A549 (cell line): ENCODE data around the gene RAMACL. TPM values are rescaled to one million over a fixed set of nuclear protein-coding genes. Genes with fewer than 3 reads are reported as not detected.
"Not testable (repeated sequence)": the region's sequence is repeated elsewhere in the genome, so short reads cannot be mapped to it uniquely, and the experiment has no call there.

Experiments used
- ATAC-seq, 2 experiments: fragments of 200-7000 bp in 1 of 2; fragments of >200 bp in 1 of 2; cut with Nextera tagmentation in 1 of 2; cut with Tn5 transposase in 1 of 2; 3 replicates each; pipeline versions ENCODE4 v1.8.0 to v1.9.1; 2018 to 2020; ENCODE audit warnings: mild to moderate bottlenecking in 1 of 2, moderate library complexity in 1 of 2
- CTCF ChIA-PET: fragments of 300-600 bp; sonication (Branson Sonifier 250); formaldehyde crosslinking; extraction: SDS; loops from one replicate; lab custom pipeline; 2021; ENCODE audit warnings: antibody characterized with exemption, inconsistent platforms; lab: Yijun Ruan, JAX
- POLR2A ChIA-PET: fragments of 350-600 bp; formaldehyde crosslinking; extraction: SDS; loops from one replicate; lab custom pipeline; 2021; ENCODE audit warnings: antibody characterized with exemption, inconsistent platforms; lab: Yijun Ruan, JAX
- DNase-seq, 2 experiments: peaks; one replicate each; pipeline versions ENCODE4 v3.0.0 to v3.0.0-alpha.2; 2011 to 2016; ENCODE audit warnings: low read depth in 1 of 2, low spot score in 1 of 2
- FAIRE-seq: peaks from 2 replicates; lab custom pipeline; 2011; peaks lifted over from hg19 to GRCh38; lab: Jason Lieb, UNC
- H3K27ac ChIP-seq, 2 experiments: fragments of >200 bp; sonication (Bioruptor Twin); formaldehyde crosslinking; 3 replicates each; pipeline ENCODE4 v1.5.1; 2016 to 2017
- H3K4me1 ChIP-seq: fragments of >200 bp; sonication (Bioruptor Twin); formaldehyde crosslinking; 3 replicates; pipeline ENCODE4 v1.6.1; 2016
- H3K4me2 ChIP-seq: fragments of >200 bp; sonication (Bioruptor Twin); formaldehyde crosslinking; 3 replicates; pipeline ENCODE4 v1.6.1; 2016
- H3K4me3 ChIP-seq: fragments of >200 bp; sonication (Bioruptor Twin); formaldehyde crosslinking; 3 replicates; pipeline ENCODE4 v1.5.1; 2016
- H3K9me3 ChIP-seq: fragments of >200 bp; sonication (Bioruptor Twin); formaldehyde crosslinking; 3 replicates; pipeline ENCODE4 v1.6.1; 2016
- ATOH8 ChIP-seq: fragments of 250-450 bp; sonication (Bioruptor Pico); IDR thresholded peaks from 2 replicates; pipeline ENCODE4 v1.5.0; 2020; ENCODE audit warnings: low read depth, mild to moderate bottlenecking, moderate library complexity
- CTCF ChIP-seq: fragments of >200 bp; sonication (Bioruptor Twin); formaldehyde crosslinking; IDR thresholded peaks from 3 replicates; pipeline ENCODE4 v1.5.1; 2016
- FOSL2 ChIP-seq, 2 experiments: fragments of 450-650 bp in 1 of 2; fragments of >200 bp in 1 of 2; sonication (Bioruptor Twin) in 1 of 2; formaldehyde crosslinking; IDR thresholded peaks; 2 replicates each; pipeline versions ENCODE4 v1.5.0 to v1.6.1; 2016 to 2020; ENCODE audit warnings: mild to moderate bottlenecking in 1 of 2, moderate library complexity in 1 of 2
- FOXS1 ChIP-seq: fragments of 250-450 bp; sonication (Bioruptor Pico); IDR thresholded peaks from 2 replicates; pipeline ENCODE4 v1.5.0; 2020; ENCODE audit warnings: mild to moderate bottlenecking, moderate library complexity
- NFE2L2 ChIP-seq: fragments of 150-350 bp; conservative IDR thresholded peaks from 2 replicates; pipeline ENCODE4 v1.6.1; 2014; ENCODE audit warnings: low read length
- RARB ChIP-seq: fragments of 250-450 bp; sonication (Bioruptor Pico); IDR thresholded peaks from 2 replicates; pipeline ENCODE4 v1.8.0; 2021; ENCODE audit warnings: mild to moderate bottlenecking, moderate library complexity
- SREBF2 ChIP-seq: fragments of 450-650 bp; IDR thresholded peaks from 2 replicates; pipeline ENCODE4 v1.6.1; 2014; ENCODE audit warnings: mild to moderate bottlenecking, moderate library complexity
- USF2 ChIP-seq: fragments of 450-650 bp; IDR thresholded peaks from 2 replicates; pipeline ENCODE4 v1.6.1; 2014; ENCODE audit warnings: antibody characterized with exemption
- ZSCAN20 ChIP-seq: fragments of 250-450 bp; sonication (Bioruptor Pico); IDR thresholded peaks from 2 replicates; pipeline ENCODE4 v1.8.0; 2022; ENCODE audit warnings: mild to moderate bottlenecking, moderate library complexity
- WGBS: methylation state at CpG from one replicate; pipeline ENCODE4 v1.1.6; 2017; ENCODE audit errors: missing lambda C conversion rate; 5-methylcytosine and 5-hydroxymethylcytosine counted together
- polyA minus RNA-seq: library from RNA; depleted of rRNA, polyadenylated mRNA; stranded (reverse); fragments of >200 nt; gene quantifications from 2 replicates; pipeline ENCODE4 v1.2.3, GENCODE V29; 2011; rRNA and poly(A)+ RNA removed
- polyA plus RNA-seq, 4 experiments: library from polyadenylated mRNA; depleted of rRNA in 3 of 4; stranded (reverse); fragments of >200 nt; fragmentation: RNase III in 1 of 4; extraction: RNeasy Plus Mini Kit Qiagen cat#74134 plus additional on column Dnase treatment in 1 of 4; gene quantifications; 2 replicates in 3 of 4; 3 replicates in 1 of 4; pipeline ENCODE4 v1.2.3, GENCODE V29; 2011 to 2017

Gene RAMACL
- polyA plus RNA-seq (2011; rRNA removed), result 0.67 and 0.78 TPM in 2 replicates
- 0.05 and 0.07 TPM in 2 replicates for polyA plus RNA-seq (2012; cell fraction: cytosol; rRNA removed)
- polyA plus RNA-seq (2012; cell fraction: nucleus; rRNA removed), result not detected in 2 replicates
- 0.08 to 0.12 TPM (median 0.08 TPM) in 3 replicates for polyA plus RNA-seq (2017; fragmentation: RNase III; extraction: RNeasy Plus Mini Kit Qiagen cat#74134 plus additional on column Dnase treatment)
- 0.08 and 0.19 TPM in 2 replicates for polyA minus RNA-seq

GRCh38 chr6:166586424-166587156 is at the start of gene RAMACL:
Gene RAMACL (minus strand): TSS chr6:166586678. CDS start chr6:166586477, 201 bp downstream.
- ATAC-seq (peak; percentile 84 to 91), FAIRE-seq (no peak)
- TF ChIP-seq CTCF (no peak), ZSCAN20 (CRISPR knock-in tag) (no peak), USF2 (peak; percentile 66)
- TF ChIP-seq, all 56 proteins: peak for 1
- peak; percentile 21 to 30 for DNase-seq
- Histone ChIP-seq H3K9me3 (no peaks in the 10 kb centered on the region), H3K4me3 (no peak within 1 kb of the TSS), H3K4me2 (no peak within 1 kb of the TSS), H3K4me1 (no peaks in the 10 kb centered on the region), H3K27ac (no peak within 1 kb of the TSS)
- ChIA-PET POLR2A (no interaction called here), CTCF (no interaction called here)
- WGBS, result 81% methylated on average over 9 of the region's 9 CpGs

GRCh38 chr6:166635013-166635970 is 48.8 kb upstream of the RAMACL start:
- TF ChIP-seq NFE2L2 (no peak), FOSL2 (IDR thresholded peaks at IDR 0.05) (no peak), FOSL2 (CRISPR knock-in tag; IDR thresholded peaks at IDR 0.05) (no peak), RARB (no peak), FOXS1 (CRISPR knock-in tag) (no peak), ATOH8 (CRISPR knock-in tag) (no peak), SREBF2 (no peak)
- WGBS, result 69% methylated on average over 14 of the region's 20 CpGs
- FAIRE-seq (no peak), DNase-seq (no peak), ATAC-seq (no peak)
- H3K9me3 ChIP-seq, result no peaks in the 10 kb centered on the region
- H3K4me1 ChIP-seq, result no peaks in the 10 kb centered on the region
- ChIA-PET CTCF (interaction anchor here (0.6 kb wide), 1 partner anchor 164 kb away, joined by 3 read pairs; no protein-coding TSS in a partner anchor), POLR2A (no interaction called here)
- no peak overlapping the region for H3K27ac ChIP-seq
- H3K4me2 ChIP-seq, result no peak overlapping the region
- H3K4me3 ChIP-seq, result no peak overlapping the region

GRCh38 chr6:166634581-166634980 is 48.1 kb upstream of the RAMACL start:
- H3K9me3 ChIP-seq, FAIRE-seq, DNase-seq, ATAC-seq, H3K4me2 ChIP-seq, H3K27ac ChIP-seq, H3K4me3 ChIP-seq, POLR2A ChIA-PET, CTCF ChIA-PET, H3K4me1 ChIP-seq: not testable (repeated sequence)
- WGBS, result 52% methylated on average over 4 of the region's 4 CpGs
